Heart left ventricle (tissue), 11 donors: ENCODE data around the gene LMF1. TPM values are rescaled to one million over a fixed set of nuclear protein-coding genes. Genes with fewer than 3 reads are reported as not detected.

Experiments used
- polyA plus RNA-seq, 2 donors: library from polyadenylated mRNA; stranded (reverse); fragments of 200-250 nt; gene quantifications; one replicate each; pipeline ENCODE4 v1.2.3, GENCODE V29; 2013
- total RNA-seq, 9 donors: library from RNA; depleted of rRNA in 2 of 9; stranded (reverse); fragments of >200 nt in 2 of 9; fragmentation: NEBNext Ultra II Directional in 3 of 9; extraction: Animal tissue kit (Norgen Biotek cat#: 25700) in 3 of 9; gene quantifications; one replicate each; pipeline versions ENCODE4 v1.1.0 to v1.2.4, GENCODE V29; 2016 to 2023
- donor health status: ischemic (EF 13 %, LVEDD 7.1; RV severe dilation, severe dysfunction).
- donor health status: healthy with polysubstance abuse.
- donor health status: DM: no; HTN: yes; CAD: no.
- donor health status: DM: no; HTN: no; CAD: no.
- donor health status: ischemic (EF 25% LVEDD 5.7; RV mildly dilated, moderate dysfunction).
- donor health status: healthy.
- donor health status: DM: yes; HTN: yes; CAD: no.
- donor health status: PGD.
- donor health status: nonischemic (EF 23%, LVEDD 6.1; RV moderate dilation, normal function).

Gene LMF1
- total and polyA plus RNA-seq, 11 donors, result 4.3 to 19.2 (median 7.1) TPM

Other genes starting within 250 kb of the LMF1 start
- gene ANTKMT, start 249.8 kb downstream of the LMF1 start, total RNA-seq, result 10 to 100 TPM; 30.2 to 48.6 (median 36.0) TPM
- gene ANTKMT, start 249.8 kb downstream of the LMF1 start, polyA plus RNA-seq, result 10 to 100 TPM; 22.9 to 42.4 TPM
- gene CCDC78, start 244.5 kb downstream of the LMF1 start, total RNA-seq, result 1 to 10 TPM in 1 of 9 donors, under 1 TPM in 5, not detected in 3; 0.35 to 1.3 (median 0.54) TPM
- 1 to 10 TPM in 1 of 2 donors, under 1 TPM in 1; 0.60 to 1.3 TPM for gene CCDC78, start 244.5 kb downstream of the LMF1 start, polyA plus RNA-seq
- 10 to 100 TPM in 7 of 9 donors, 1 to 10 TPM in 2; 5.0 to 16.4 (median 11.9) TPM for gene HAGHL, start 243.9 kb downstream of the LMF1 start, total RNA-seq
- 10 to 100 TPM; 11.3 to 44.2 TPM for gene HAGHL, start 243.9 kb downstream of the LMF1 start, polyA plus RNA-seq
- gene CIAO3, start 230.0 kb downstream of the LMF1 start, total RNA-seq, result 10 to 100 TPM; 21.4 to 33.1 (median 26.8) TPM
- 10 to 100 TPM; 36.0 to 41.5 TPM for gene CIAO3, start 230.0 kb downstream of the LMF1 start, polyA plus RNA-seq
- gene MSLN, start 210.2 kb downstream of the LMF1 start, total RNA-seq, result 10 to 100 TPM in 1 of 9 donors, under 1 TPM in 2, not detected in 6; 0.48 to 82.2 (median 0.50) TPM
- gene MSLN, start 210.2 kb downstream of the LMF1 start, polyA plus RNA-seq, result not detected
- 10 to 100 TPM in 4 of 9 donors, 1 to 10 TPM in 5; 7.1 to 19.4 (median 9.9) TPM for gene RPUSD1, start 182.6 kb downstream of the LMF1 start, total RNA-seq
- gene RPUSD1, start 182.6 kb downstream of the LMF1 start, polyA plus RNA-seq, result 10 to 100 TPM; 12.5 to 25.7 TPM
- 10 to 100 TPM in 2 of 9 donors, 1 to 10 TPM in 6, under 1 TPM in 1; 0.83 to 15.0 (median 4.0) TPM for gene CHTF18, start 182.4 kb downstream of the LMF1 start, total RNA-seq
- gene CHTF18, start 182.4 kb downstream of the LMF1 start, polyA plus RNA-seq, result 1 to 10 TPM; 2.6 to 3.9 TPM
- not detected for gene GNG13, start 170.2 kb downstream of the LMF1 start, total RNA-seq
- not detected for gene GNG13, start 170.2 kb downstream of the LMF1 start, polyA plus RNA-seq
- 1 to 10 TPM in 2 of 9 donors, under 1 TPM in 7; 0.44 to 1.3 (median 0.81) TPM for gene SOX8, start 10.8 kb upstream of the LMF1 start, total RNA-seq
- under 1 TPM; 0.50 to 0.65 TPM for gene SOX8, start 10.8 kb upstream of the LMF1 start, polyA plus RNA-seq
- 10 to 100 TPM in 3 of 9 donors, 1 to 10 TPM in 5, under 1 TPM in 1; 0.39 to 20.1 (median 6.5) TPM for gene SSTR5, start 101.8 kb upstream of the LMF1 start, total RNA-seq
- gene SSTR5, start 101.8 kb upstream of the LMF1 start, polyA plus RNA-seq, result 1 to 10 TPM in 1 of 2 donors, under 1 TPM in 1; 0.22 to 1.3 TPM
- not detected for gene C1QTNF8, start 125.3 kb upstream of the LMF1 start, total RNA-seq
- not detected for gene C1QTNF8, start 125.3 kb upstream of the LMF1 start, polyA plus RNA-seq
- 10 to 100 TPM in 2 of 9 donors, 1 to 10 TPM in 7; 1.6 to 14.6 (median 2.6) TPM for gene CACNA1H, start 182.1 kb upstream of the LMF1 start, total RNA-seq
- 1 to 10 TPM; 5.3 to 6.2 TPM for gene CACNA1H, start 182.1 kb upstream of the LMF1 start, polyA plus RNA-seq